ENCODE measurements around the gene PIRT.

GRCh38 chr17:10821770-10822169 lies 16.1 kb downstream of the PIRT start:
- no peak for TF ChIP-seq EZH2 (IDR thresholded peaks at IDR 0.05; ENCODE audit: insufficient read depth, low read length)
- TF ChIP-seq CTCF (IDR thresholded peaks at IDR 0.05; ENCODE audit: insufficient read depth, low read depth, low read length): no peak
